Colon (tissue), 2 donors: ENCODE data around the gene ADH7.

ENCODE experiments used
- FAIRE-seq: peaks from 2 replicates; lab custom pipeline; 2012; peaks lifted over from hg19 to GRCh38; lab: Jason Lieb, UNC
- donor health status: control.
- donor health status: control.

ADH7 gene

GRCh38 chr4:99435154-99435553, at the start of gene ADH7:
Gene ADH7, minus strand, starts transcription at chr4:99435342. Its CDS starts 109 bp downstream, at chr4:99435233.
- FAIRE-seq, result no peak

- FAIRE-seq, result no peak
Observed at GRCh38 chr4:99483636-99484035, 48.5 kb upstream of the ADH7 start.

- FAIRE-seq, result no peak
Observed at GRCh38 chr4:99473131-99473530, 38.0 kb upstream of the ADH7 start.

GRCh38 chr4:99471896-99472295, 36.8 kb upstream of the ADH7 start:
- FAIRE-seq, result no peak

GRCh38 chr4:99471349-99471748, 36.2 kb upstream of the ADH7 start:
- no peak for FAIRE-seq

GRCh38 chr4:99468889-99469288, 33.7 kb upstream of the ADH7 start:
- no peak for FAIRE-seq

GRCh38 chr4:99467887-99468286, 32.7 kb upstream of the ADH7 start:
- FAIRE-seq, result no peak

- no peak for FAIRE-seq
Observed at GRCh38 chr4:99463566-99463965, 28.4 kb upstream of the ADH7 start.

- peak; percentile 64 for FAIRE-seq
Observed at GRCh38 chr4:99462875-99463464, 27.8 kb upstream of the ADH7 start.

GRCh38 chr4:99461623-99462401, 26.7 kb upstream of the ADH7 start:
- FAIRE-seq, result no peak

- no peak for FAIRE-seq
Observed at GRCh38 chr4:99459546-99460042, 24.5 kb upstream of the ADH7 start.

GRCh38 chr4:99458911-99459447, 23.8 kb upstream of the ADH7 start:
- no peak for FAIRE-seq

GRCh38 chr4:99457676-99458075, 22.5 kb upstream of the ADH7 start:
- FAIRE-seq, result no peak

- FAIRE-seq, result no peak
Observed at GRCh38 chr4:99457270-99457669, 22.1 kb upstream of the ADH7 start.

- FAIRE-seq, result no peak
Observed at GRCh38 chr4:99447513-99447912, 12.4 kb upstream of the ADH7 start.

- FAIRE-seq, result no peak
Observed at GRCh38 chr4:99447079-99447478, 11.9 kb upstream of the ADH7 start.

GRCh38 chr4:99438405-99438780, 3.3 kb upstream of the ADH7 start:
- no peak for FAIRE-seq

GRCh38 chr4:99437723-99438404, 2.7 kb upstream of the ADH7 start:
- no peak for FAIRE-seq

- FAIRE-seq, result no peak
Observed at GRCh38 chr4:99436976-99437722, 2.0 kb upstream of the ADH7 start.

GRCh38 chr4:99436462-99436861, 1.3 kb upstream of the ADH7 start:
- FAIRE-seq, result no peak

- FAIRE-seq, result no peak
Observed at GRCh38 chr4:99430106-99430505, 5.0 kb downstream of the ADH7 start.

- no peak for FAIRE-seq
Observed at GRCh38 chr4:99417125-99417524, 18.0 kb downstream of the ADH7 start.
